ENCODE measurements around the gene LIPM.

LIPM gene

GRCh38 chr10:88802523-88803285 lies at the start of gene LIPM:
TSS of gene LIPM (plus strand) at chr10:88802730. CDS start at chr10:88802897, 167 bp downstream.
- Histone ChIP-seq H3K4me3 (replicated peaks; ENCODE audit: low read depth, low read length) (no peak within 1 kb of the TSS), H3K36me3 (ENCODE audit: control insufficient read depth, insufficient read depth, low read length) (no peaks in the 10 kb centered on the region), H3K27me3 (replicated peaks; ENCODE audit: control insufficient read depth, insufficient read depth, low read length) (no peaks in the 10 kb centered on the region)
- DNase-seq (ENCODE audit: extremely low read depth, insufficient read length), result no peak
- TF ChIP-seq CTCF (IDR thresholded peaks at IDR 0.05; ENCODE audit: insufficient read depth, low read length, poor library complexity, severe bottlenecking), result no peak

GRCh38 chr10:88754287-88754686 lies 48.2 kb upstream of the LIPM start:
- H3K27me3 ChIP-seq (replicated peaks; ENCODE audit: control insufficient read depth, insufficient read depth, low read length), result no peaks in the 10 kb centered on the region
- no peaks in the 10 kb centered on the region for H3K36me3 ChIP-seq (ENCODE audit: control insufficient read depth, insufficient read depth, low read length)
- no peak for DNase-seq (ENCODE audit: extremely low read depth, insufficient read length)
- H3K4me3 ChIP-seq (replicated peaks; ENCODE audit: low read depth, low read length), result no peak overlapping the region
- no peak for TF ChIP-seq CTCF (IDR thresholded peaks at IDR 0.05; ENCODE audit: insufficient read depth, low read length, poor library complexity, severe bottlenecking)

GRCh38 chr10:88755753-88756152 lies 46.8 kb upstream of the LIPM start:
- Histone ChIP-seq H3K36me3 (ENCODE audit: control insufficient read depth, insufficient read depth, low read length) (no peaks in the 10 kb centered on the region), H3K4me3 (replicated peaks; ENCODE audit: low read depth, low read length) (no peak overlapping the region), H3K27me3 (replicated peaks; ENCODE audit: control insufficient read depth, insufficient read depth, low read length) (no peaks in the 10 kb centered on the region)
- peak; percentile 18 for DNase-seq (ENCODE audit: extremely low read depth, insufficient read length)
- no peak for TF ChIP-seq CTCF (IDR thresholded peaks at IDR 0.05; ENCODE audit: insufficient read depth, low read length, poor library complexity, severe bottlenecking)

- H3K4me3 ChIP-seq (replicated peaks; ENCODE audit: low read depth, low read length), result no peak overlapping the region
- TF ChIP-seq CTCF (IDR thresholded peaks at IDR 0.05; ENCODE audit: insufficient read depth, low read length, poor library complexity, severe bottlenecking), result no peak
- no peaks in the 10 kb centered on the region for H3K36me3 ChIP-seq (ENCODE audit: control insufficient read depth, insufficient read depth, low read length)
- no peak for DNase-seq (ENCODE audit: extremely low read depth, insufficient read length)
- H3K27me3 ChIP-seq (replicated peaks; ENCODE audit: control insufficient read depth, insufficient read depth, low read length), result no peaks in the 10 kb centered on the region
Observed at GRCh38 chr10:88756660-88757059, 45.9 kb upstream of the LIPM start.

GRCh38 chr10:88759366-88760101 lies 43.0 kb upstream of the LIPM start, which contains the start of gene LIPN:
TSS of gene LIPN (plus strand) at chr10:88760020. CDS start at chr10:88761406, 1,386 bp downstream.
- Histone ChIP-seq H3K36me3 (ENCODE audit: control insufficient read depth, insufficient read depth, low read length) (no peaks in the 10 kb centered on the region), H3K27me3 (replicated peaks; ENCODE audit: control insufficient read depth, insufficient read depth, low read length) (no peaks in the 10 kb centered on the region), H3K4me3 (replicated peaks; ENCODE audit: low read depth, low read length) (no peak within 1 kb of the TSS)
- no peak for TF ChIP-seq CTCF (IDR thresholded peaks at IDR 0.05; ENCODE audit: insufficient read depth, low read length, poor library complexity, severe bottlenecking)
- DNase-seq (ENCODE audit: extremely low read depth, insufficient read length), result no peak

All from GM06990 (cell line).